ENCODE data around the gene MYDGF.

DNA sequence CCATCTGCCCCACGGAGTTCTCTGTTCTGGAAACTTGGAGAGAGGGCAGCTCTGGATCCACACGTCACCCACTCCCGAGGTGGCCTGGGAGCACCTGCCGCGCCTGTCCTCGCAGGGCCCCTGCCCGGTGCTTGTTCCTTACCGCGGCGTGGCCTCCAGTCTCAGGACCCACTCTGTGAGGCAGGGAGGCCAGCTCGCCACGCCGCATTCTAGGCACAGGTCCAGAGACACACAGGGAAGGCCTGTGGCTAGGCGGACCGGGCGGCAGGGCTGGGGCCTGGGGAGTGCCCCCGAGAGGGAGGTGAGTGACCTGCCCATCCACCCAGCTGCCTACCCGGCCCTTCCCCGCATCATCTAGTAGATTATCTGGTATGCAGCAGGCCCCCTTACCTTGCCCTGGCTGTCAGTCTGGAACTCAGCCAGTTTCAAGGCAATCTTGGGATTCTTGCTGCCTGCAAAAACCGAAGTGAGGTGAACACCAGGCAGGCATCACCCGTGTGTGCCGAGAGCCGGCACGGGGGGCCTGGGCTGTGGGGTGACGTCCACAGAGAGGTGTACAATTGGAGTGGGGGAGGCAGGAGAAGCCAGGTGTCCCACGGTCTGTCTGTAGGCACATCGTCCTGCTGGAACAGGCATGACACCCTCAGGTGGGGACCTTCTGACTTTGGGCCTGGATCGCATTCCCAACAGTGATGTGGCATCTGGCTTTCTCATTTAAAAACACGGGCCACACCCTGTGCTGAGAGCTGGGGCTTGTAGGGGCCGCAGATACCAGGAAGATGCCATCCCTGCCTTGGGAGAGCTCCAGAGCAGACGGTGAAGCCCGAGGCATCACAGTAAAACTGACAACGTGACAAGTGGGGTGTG is 29.9 kb upstream of the MYDGF start:
- TF ChIP-seq, protein P1, sequence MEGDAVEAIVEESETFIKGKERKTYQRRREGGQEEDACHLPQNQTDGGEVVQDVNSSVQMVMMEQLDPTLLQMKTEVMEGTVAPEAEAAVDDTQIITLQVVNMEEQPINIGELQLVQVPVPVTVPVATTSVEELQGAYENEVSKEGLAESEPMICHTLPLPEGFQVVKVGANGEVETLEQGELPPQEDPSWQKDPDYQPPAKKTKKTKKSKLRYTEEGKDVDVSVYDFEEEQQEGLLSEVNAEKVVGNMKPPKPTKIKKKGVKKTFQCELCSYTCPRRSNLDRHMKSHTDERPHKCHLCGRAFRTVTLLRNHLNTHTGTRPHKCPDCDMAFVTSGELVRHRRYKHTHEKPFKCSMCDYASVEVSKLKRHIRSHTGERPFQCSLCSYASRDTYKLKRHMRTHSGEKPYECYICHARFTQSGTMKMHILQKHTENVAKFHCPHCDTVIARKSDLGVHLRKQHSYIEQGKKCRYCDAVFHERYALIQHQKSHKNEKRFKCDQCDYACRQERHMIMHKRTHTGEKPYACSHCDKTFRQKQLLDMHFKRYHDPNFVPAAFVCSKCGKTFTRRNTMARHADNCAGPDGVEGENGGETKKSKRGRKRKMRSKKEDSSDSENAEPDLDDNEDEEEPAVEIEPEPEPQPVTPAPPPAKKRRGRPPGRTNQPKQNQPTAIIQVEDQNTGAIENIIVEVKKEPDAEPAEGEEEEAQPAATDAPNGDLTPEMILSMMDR (IDR thresholded peaks at IDR 0.05): no peak
- TF ChIP-seq POLR2A (IDR thresholded peaks at IDR 0.05) (no peak), EP300 (IDR thresholded peaks at IDR 0.05) (no peak)
